SIG-M5 treated with dmso at 0.1 percent for 504 hours (cell line): ENCODE measurements around the gene PALLD.
A peak's percentile ranks its signal among the peaks of the same experiment; 100 is the strongest.

Experiments used
- DNase-seq: peaks from one replicate; lab custom pipeline; 2025; ENCODE audit not compliant: unreplicated experiment; lab: John Stamatoyannopoulos, UW

PALLD gene

GRCh38 chr4:168811786-168812651 lies 315.2 kb downstream of the PALLD start:
- no peak for DNase-seq

GRCh38 chr4:168812806-168813205 lies 316.0 kb downstream of the PALLD start:
- no peak for DNase-seq

GRCh38 chr4:168813890-168814289 lies 317.0 kb downstream of the PALLD start:
- no peak for DNase-seq

GRCh38 chr4:168815379-168816345 lies 318.8 kb downstream of the PALLD start:
- DNase-seq: no peak

GRCh38 chr4:168817370-168817769 lies 320.5 kb downstream of the PALLD start:
- no peak for DNase-seq

- no peak for DNase-seq
Observed at GRCh38 chr4:168822481-168822880, 325.6 kb downstream of the PALLD start.

- no peak for DNase-seq
Observed at GRCh38 chr4:168825975-168826374, 329.1 kb downstream of the PALLD start.

- no peak for DNase-seq
Observed at GRCh38 chr4:168826620-168827019, 329.8 kb downstream of the PALLD start.

- peak; percentile 8 for DNase-seq
Observed at GRCh38 chr4:168830777-168831512, 334.1 kb downstream of the PALLD start.

- DNase-seq: no peak
Observed at GRCh38 chr4:168831585-168831918, 334.7 kb downstream of the PALLD start.

GRCh38 chr4:168831919-168832762 lies 335.3 kb downstream of the PALLD start:
- peak; percentile 15 for DNase-seq

GRCh38 chr4:168832763-168833575 lies 336.1 kb downstream of the PALLD start:
- DNase-seq: no peak

- DNase-seq: no peak
Observed at GRCh38 chr4:168833881-168834280, 337.0 kb downstream of the PALLD start.

GRCh38 chr4:168835880-168836454 lies 339.1 kb downstream of the PALLD start:
- DNase-seq: no peak

- no peak for DNase-seq
Observed at GRCh38 chr4:168836490-168836889, 339.6 kb downstream of the PALLD start.

GRCh38 chr4:168837922-168838321 lies 341.1 kb downstream of the PALLD start:
- no peak for DNase-seq

- DNase-seq: no peak
Observed at GRCh38 chr4:168839758-168840391, 343.0 kb downstream of the PALLD start.

GRCh38 chr4:168840392-168840763 lies 343.5 kb downstream of the PALLD start:
- no peak for DNase-seq
